K562 (cell line): ENCODE results near the gene NUDCD3. TPM values are rescaled to one million over a fixed set of nuclear protein-coding genes. Genes with fewer than 3 reads are reported as not detected.

Experiments used
- ATAC-seq: fragments of 200-7000 bp; cut with Tn5 transposase; 3 replicates; pipeline ENCODE4 v1.9.1; 2020; ENCODE audit warnings: moderate library complexity
- BruUV-seq: library from RNA; stranded (reverse); fragments of 400-500 nt; replicated peaks from 2 replicates; lab custom pipeline; 2021; lab: Mats Ljungman, UMichigan
- CTCF ChIA-PET: fragments of 300-600 bp; formaldehyde crosslinking; extraction: SDS; loops from one replicate; lab custom pipeline; 2021; ENCODE audit warnings: low intra/inter-chr PET ratio; lab: Yijun Ruan, JAX
- POLR2A ChIA-PET: fragments of 300-600, 350-650 bp; sonication (Branson Sonifier 250); formaldehyde crosslinking; extraction: SDS; loops from one replicate; lab custom pipeline; 2021; ENCODE audit warnings: antibody characterized with exemption, inconsistent platforms; lab: Yijun Ruan, JAX
- DNase-seq, 4 experiments: peaks; one replicate each; pipeline versions ENCODE4 v3.0.0 to v3.0.0-alpha.2; 2011 to 2018; ENCODE audit warnings: low spot score in 3 of 4, mixed read lengths in 3 of 4; ENCODE audit errors: extremely low read depth in 1 of 4
- FAIRE-seq: peaks from 2 replicates; lab custom pipeline; 2011; peaks lifted over from hg19 to GRCh38; lab: Jason Lieb, UNC
- H2AFZ ChIP-seq: 2 replicates; pipeline ENCODE4 v1.6.0; 2011; ENCODE audit warnings: low read depth, low read length, control low read depth, inconsistent platforms
- H3K27ac ChIP-seq: fragments of 200-600 bp; 3 replicates; pipeline ENCODE4 v1.8.0; 2011; ENCODE audit warnings: low read depth, mild to moderate bottlenecking, control low read depth, inconsistent platforms, low read length, moderate library complexity, mixed read lengths; ENCODE audit errors: extremely low read depth
- H3K27me3 ChIP-seq, 2 experiments: fragments of 300-600 bp in 1 of 2; 2 replicates in 1 of 2; 3 replicates in 1 of 2; pipeline versions ENCODE4 v1.6.0 to v1.8.0; 2011; ENCODE audit warnings: inconsistent platforms in 2 of 2, low read length in 2 of 2, mild to moderate bottlenecking in 1 of 2, mixed read lengths in 1 of 2, moderate library complexity in 1 of 2; ENCODE audit not compliant: control insufficient read depth in 2 of 2, insufficient read depth in 2 of 2
- H3K36me3 ChIP-seq: fragments of 300-600 bp; 3 replicates; pipeline ENCODE4 v1.8.0; 2011; ENCODE audit warnings: mild to moderate bottlenecking, low read length, inconsistent platforms; ENCODE audit not compliant: control insufficient read depth, insufficient read depth
- H3K4me1 ChIP-seq, 2 experiments: fragments of 200-600 bp in 1 of 2; replicated peaks in 1 of 2; 2 replicates in 1 of 2; 3 replicates in 1 of 2; pipeline versions ENCODE4 v1.5.1 to v1.8.0; 2011; ENCODE audit warnings: inconsistent platforms in 2 of 2, low read length in 2 of 2, mild to moderate bottlenecking in 1 of 2, mixed read lengths in 1 of 2, moderate library complexity in 1 of 2; ENCODE audit not compliant: control insufficient read depth in 2 of 2, insufficient read depth in 2 of 2
- H3K4me2 ChIP-seq: 2 replicates; pipeline ENCODE4 v1.6.1; 2011; ENCODE audit warnings: low read length, control low read depth, inconsistent platforms, mixed read lengths; ENCODE audit not compliant: insufficient read depth
- H3K4me3 ChIP-seq: fragments of 200-600 bp; sonication (generic), shearing (Covaris generic); 2 replicates; pipeline ENCODE4 v1.5.1; 2016; ENCODE audit warnings: control low read depth, inconsistent platforms
- H3K79me2 ChIP-seq: fragments of 200-600 bp; 3 replicates; pipeline ENCODE4 v1.8.0; 2011; ENCODE audit warnings: low read length, inconsistent platforms; ENCODE audit not compliant: control insufficient read depth, insufficient read depth
- H3K9ac ChIP-seq, 2 experiments: 2 replicates each; pipeline versions ENCODE4 v1.6.0 to v1.6.1; 2011; ENCODE audit warnings: low read depth in 2 of 2, low read length in 2 of 2, control low read depth in 1 of 2, inconsistent platforms in 1 of 2, mild to moderate bottlenecking in 1 of 2, mixed read lengths in 1 of 2; ENCODE audit not compliant: insufficient read depth in 1 of 2
- H3K9me1 ChIP-seq: one replicate; pipeline ENCODE4 v1.6.0; 2011; ENCODE audit warnings: inconsistent platforms, mild to moderate bottlenecking, low read length, moderate library complexity; ENCODE audit not compliant: control insufficient read depth, insufficient read depth
- H3K9me3 ChIP-seq: replicated peaks from 2 replicates; pipeline ENCODE4 v1.5.1; 2011; ENCODE audit warnings: low read depth, low read length, inconsistent platforms; ENCODE audit not compliant: control insufficient read depth, insufficient read depth
- H4K20me1 ChIP-seq: replicated peaks from 2 replicates; pipeline ENCODE4 v1.6.1; 2011; ENCODE audit warnings: low read length, inconsistent platforms, mixed read lengths; ENCODE audit not compliant: control insufficient read depth, insufficient read depth
- MYBL2 ChIP-seq, 2 experiments: fragments of 450-650 bp in 1 of 2; sonication (generic) in 1 of 2; formaldehyde crosslinking in 1 of 2; IDR thresholded peaks; 2 replicates each; pipeline versions ENCODE4 v1.6.1 to v1.8.1; 2017 to 2022; ENCODE audit warnings: borderline replicate concordance in 1 of 2, inconsistent platforms in 1 of 2, low read depth in 1 of 2, mild to moderate bottlenecking in 1 of 2, missing genetic modification reagents in 1 of 2, moderate library complexity in 1 of 2
- SIN3B ChIP-seq: fragments of 450-650 bp; IDR thresholded peaks from 2 replicates; pipeline ENCODE4 v1.6.1; 2017; ENCODE audit warnings: low read depth, mild to moderate bottlenecking, moderate library complexity
- SMC3 ChIP-seq: conservative IDR thresholded peaks from 2 replicates; pipeline ENCODE4 v1.6.1; 2011; ENCODE audit warnings: low read depth, low read length, improper control_type of control experiment; ENCODE audit not compliant: insufficient read depth
- WGBS: fragments of 100-300 bp; shearing (Covaris generic); methylation state at CpG from one replicate; pipeline ENCODE4 v1.1.6; 2016; ENCODE audit warnings: low coverage, mixed read lengths; ENCODE audit not compliant: insufficient coverage; ENCODE audit errors: missing lambda C conversion rate; 5-methylcytosine and 5-hydroxymethylcytosine counted together
- in situ Hi-C: fragments of 300-500 bp; cut with MboI; formaldehyde crosslinking; loops from 4 replicates; pipeline ENCODE4 v1.15.0; 2018; ENCODE audit warnings: inconsistent platforms, mixed read lengths
- intact Hi-C: fragments of 100-400 bp; cut with micrococcal nuclease; formaldehyde crosslinking; loops from 2 replicates; pipeline ENCODE4 v1.14.2; 2022
- polyA plus RNA-seq, 8 experiments: library from polyadenylated mRNA; depleted of rRNA in 4 of 8; stranded (reverse) in 5 of 8; unstranded in 3 of 8; fragments of >200 nt; fragmentation: Nextera tagmentation in 2 of 8; fragmentation: Illumina TruSeq in 1 of 8; extraction: Ambion mirVana in 2 of 8; extraction: Trizol in 1 of 8; gene quantifications; 2 replicates each; pipeline versions ENCODE4 v1.2.1 to v1.2.3, GENCODE V29; 2011 to 2014; ENCODE audit warnings: inconsistent platforms in 1 of 8, missing spikeins in 1 of 8
- total RNA-seq, 7 experiments: library from RNA; depleted of rRNA in 6 of 7; stranded (reverse); fragments of >200 nt in 6 of 7; fragmentation: Illumina TruSeq in 2 of 7; extraction: Trizol in 2 of 7; gene quantifications; 2 replicates each; pipeline versions ENCODE4 v1.2.1 to v1.2.3, GENCODE V29; 2011 to 2021; ENCODE audit warnings: low replicate concordance in 1 of 7
- TF ChIP-seq, protein P1 (sequence below): IDR thresholded peaks from 3 replicates; pipeline ENCODE4 v1.6.1; 2011; ENCODE audit warnings: borderline replicate concordance, mild to moderate bottlenecking; ENCODE audit not compliant: insufficient read length, insufficient read depth
- TF ChIP-seq, protein P2 (sequence below): IDR thresholded peaks from 2 replicates; pipeline ENCODE4 v1.6.1; 2016; ENCODE audit warnings: missing genetic modification characterization, missing compliant biosample characterization

The NUDCD3 gene
- total and polyA plus RNA-seq, 9 of the 15 experiments (the other 6 are each of a cell fraction or from before 2014, with no cell fraction given), result 24.8 to 64.2 (median 42.6) TPM

GRCh38 chr7:44535348-44536064 is 45.0 kb upstream of the NUDCD3 start:
- no peak overlapping the region for H3K4me2 ChIP-seq
- FAIRE-seq, result no peak
- WGBS, result 41% methylated on average over 6 of the region's 8 CpGs
- in situ Hi-C loops (no loop called here), intact Hi-C loops (no loop called here)
- peak overlapping the region in 1 of 2 experiments; percentile 65; a peak in 2 of 4 replicates for H3K9ac ChIP-seq
- ChIA-PET POLR2A (interaction anchor here (0.7 kb wide), 2 partner anchors 39 to 501 kb away, joined by 3 read pairs; no protein-coding TSS in a partner anchor), CTCF (no interaction called here)
- H2AFZ ChIP-seq, result no peak overlapping the region
- no peaks in the 10 kb centered on the region for H3K9me3 ChIP-seq
- ATAC-seq, result no peak
- BruUV-seq, result no TSS peak
- H3K4me1 ChIP-seq, result peaks cover 0 to 52% of the 10 kb centered on the region in 2 experiments; a peak in 2 of 5 replicates
- H3K79me2 ChIP-seq, result no peaks in the 10 kb centered on the region
- H3K27ac ChIP-seq, result no peak overlapping the region
- no peak overlapping the region for H3K4me3 ChIP-seq
- no peaks in the 10 kb centered on the region for H3K36me3 ChIP-seq
- TF ChIP-seq, protein P1, sequence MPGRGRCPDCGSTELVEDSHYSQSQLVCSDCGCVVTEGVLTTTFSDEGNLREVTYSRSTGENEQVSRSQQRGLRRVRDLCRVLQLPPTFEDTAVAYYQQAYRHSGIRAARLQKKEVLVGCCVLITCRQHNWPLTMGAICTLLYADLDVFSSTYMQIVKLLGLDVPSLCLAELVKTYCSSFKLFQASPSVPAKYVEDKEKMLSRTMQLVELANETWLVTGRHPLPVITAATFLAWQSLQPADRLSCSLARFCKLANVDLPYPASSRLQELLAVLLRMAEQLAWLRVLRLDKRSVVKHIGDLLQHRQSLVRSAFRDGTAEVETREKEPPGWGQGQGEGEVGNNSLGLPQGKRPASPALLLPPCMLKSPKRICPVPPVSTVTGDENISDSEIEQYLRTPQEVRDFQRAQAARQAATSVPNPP, result no peak
- TF ChIP-seq SIN3B, result no peak
- TF ChIP-seq, protein P2, sequence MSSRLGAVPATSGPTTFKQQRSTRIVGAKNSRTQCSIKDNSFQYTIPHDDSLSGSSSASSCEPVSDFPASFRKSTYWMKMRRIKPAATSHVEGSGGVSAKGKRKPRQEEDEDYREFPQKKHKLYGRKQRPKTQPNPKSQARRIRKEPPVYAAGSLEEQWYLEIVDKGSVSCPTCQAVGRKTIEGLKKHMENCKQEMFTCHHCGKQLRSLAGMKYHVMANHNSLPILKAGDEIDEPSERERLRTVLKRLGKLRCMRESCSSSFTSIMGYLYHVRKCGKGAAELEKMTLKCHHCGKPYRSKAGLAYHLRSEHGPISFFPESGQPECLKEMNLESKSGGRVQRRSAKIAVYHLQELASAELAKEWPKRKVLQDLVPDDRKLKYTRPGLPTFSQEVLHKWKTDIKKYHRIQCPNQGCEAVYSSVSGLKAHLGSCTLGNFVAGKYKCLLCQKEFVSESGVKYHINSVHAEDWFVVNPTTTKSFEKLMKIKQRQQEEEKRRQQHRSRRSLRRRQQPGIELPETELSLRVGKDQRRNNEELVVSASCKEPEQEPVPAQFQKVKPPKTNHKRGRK (tag), result peak; percentile 81
- TF ChIP-seq SMC3, result no peak
- no peak for TF ChIP-seq MYBL2 (IDR thresholded peaks at IDR 0.05; ENCODE audit: low read depth)
- no peak for TF ChIP-seq MYBL2 (CRISPR knock-in tag; IDR thresholded peaks at IDR 0.05; ENCODE audit: borderline replicate concordance)
- H3K27me3 ChIP-seq, result no peaks in the 10 kb centered on the region
- H3K9me1 ChIP-seq, result no peaks in the 10 kb centered on the region
- DNase-seq, result peak in 1 of 4 experiments; percentile 7
- no peaks in the 10 kb centered on the region for H4K20me1 ChIP-seq
